GM12865 (cell line): ENCODE data around the gene POMT2.

ENCODE experiments used
- DNase-seq: peaks from one replicate; pipeline ENCODE4 v3.0.0; 2010; ENCODE audit warnings: low read depth
- H3K4me3 ChIP-seq: 2 replicates; pipeline ENCODE4 v1.5.1; 2011; ENCODE audit warnings: mild to moderate bottlenecking, low read depth, low read length, control low read depth
- CTCF ChIP-seq: IDR thresholded peaks from 2 replicates; pipeline ENCODE4 v1.5.1; 2011; ENCODE audit warnings: low read length, control low read depth, low read depth, inconsistent platforms; ENCODE audit not compliant: insufficient read depth; ENCODE audit errors: missing control alignments

POMT2 gene

GRCh38 chr14:77305696-77306095 lies 15.0 kb downstream of the POMT2 start:
- TF ChIP-seq CTCF = no peak
- no peak overlapping the region for H3K4me3 ChIP-seq
- DNase-seq = no peak

- DNase-seq = peak; percentile 16
- no peak overlapping the region for H3K4me3 ChIP-seq
- TF ChIP-seq CTCF = no peak
These were observed 17.1 kb downstream of the POMT2 start for GRCh38 chr14:77303417-77304156.

GRCh38 chr14:77302926-77303325 lies 17.8 kb downstream of the POMT2 start:
- peak; percentile 33 for DNase-seq
- TF ChIP-seq CTCF = no peak
- H3K4me3 ChIP-seq = no peak overlapping the region

- peak; percentile 81 for TF ChIP-seq CTCF
- no peak overlapping the region for H3K4me3 ChIP-seq
- DNase-seq = peak; percentile 86
These were observed 19.6 kb downstream of the POMT2 start for GRCh38 chr14:77301103-77301502.

- TF ChIP-seq CTCF = no peak
- no peak for DNase-seq
- no peak overlapping the region for H3K4me3 ChIP-seq
These were observed 20.9 kb downstream of the POMT2 start for GRCh38 chr14:77299771-77300170.

GRCh38 chr14:77296906-77297305 lies 23.8 kb downstream of the POMT2 start:
- no peak overlapping the region for H3K4me3 ChIP-seq
- TF ChIP-seq CTCF = no peak
- no peak for DNase-seq

GRCh38 chr14:77296155-77296554 lies 24.5 kb downstream of the POMT2 start:
- H3K4me3 ChIP-seq = no peak overlapping the region
- DNase-seq = no peak
- no peak for TF ChIP-seq CTCF
